GM18519 (cell line): Measurements from ENCODE around the gene NAB2.
"Not testable (repeated sequence)": the region's sequence is repeated elsewhere in the genome, so short reads cannot be mapped to it uniquely, and the experiment has no call there.

Experiments used
- ATAC-seq: cut with Tn5 transposase; IDR thresholded peaks from one replicate; pipeline ENCODE4 v1.9.1; 2021; ENCODE audit warnings: mild to moderate bottlenecking, moderate library complexity; ENCODE audit not compliant: unreplicated experiment, low FRiP score

NAB2 gene, protein sequence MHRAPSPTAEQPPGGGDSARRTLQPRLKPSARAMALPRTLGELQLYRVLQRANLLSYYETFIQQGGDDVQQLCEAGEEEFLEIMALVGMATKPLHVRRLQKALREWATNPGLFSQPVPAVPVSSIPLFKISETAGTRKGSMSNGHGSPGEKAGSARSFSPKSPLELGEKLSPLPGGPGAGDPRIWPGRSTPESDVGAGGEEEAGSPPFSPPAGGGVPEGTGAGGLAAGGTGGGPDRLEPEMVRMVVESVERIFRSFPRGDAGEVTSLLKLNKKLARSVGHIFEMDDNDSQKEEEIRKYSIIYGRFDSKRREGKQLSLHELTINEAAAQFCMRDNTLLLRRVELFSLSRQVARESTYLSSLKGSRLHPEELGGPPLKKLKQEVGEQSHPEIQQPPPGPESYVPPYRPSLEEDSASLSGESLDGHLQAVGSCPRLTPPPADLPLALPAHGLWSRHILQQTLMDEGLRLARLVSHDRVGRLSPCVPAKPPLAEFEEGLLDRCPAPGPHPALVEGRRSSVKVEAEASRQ

DNA sequence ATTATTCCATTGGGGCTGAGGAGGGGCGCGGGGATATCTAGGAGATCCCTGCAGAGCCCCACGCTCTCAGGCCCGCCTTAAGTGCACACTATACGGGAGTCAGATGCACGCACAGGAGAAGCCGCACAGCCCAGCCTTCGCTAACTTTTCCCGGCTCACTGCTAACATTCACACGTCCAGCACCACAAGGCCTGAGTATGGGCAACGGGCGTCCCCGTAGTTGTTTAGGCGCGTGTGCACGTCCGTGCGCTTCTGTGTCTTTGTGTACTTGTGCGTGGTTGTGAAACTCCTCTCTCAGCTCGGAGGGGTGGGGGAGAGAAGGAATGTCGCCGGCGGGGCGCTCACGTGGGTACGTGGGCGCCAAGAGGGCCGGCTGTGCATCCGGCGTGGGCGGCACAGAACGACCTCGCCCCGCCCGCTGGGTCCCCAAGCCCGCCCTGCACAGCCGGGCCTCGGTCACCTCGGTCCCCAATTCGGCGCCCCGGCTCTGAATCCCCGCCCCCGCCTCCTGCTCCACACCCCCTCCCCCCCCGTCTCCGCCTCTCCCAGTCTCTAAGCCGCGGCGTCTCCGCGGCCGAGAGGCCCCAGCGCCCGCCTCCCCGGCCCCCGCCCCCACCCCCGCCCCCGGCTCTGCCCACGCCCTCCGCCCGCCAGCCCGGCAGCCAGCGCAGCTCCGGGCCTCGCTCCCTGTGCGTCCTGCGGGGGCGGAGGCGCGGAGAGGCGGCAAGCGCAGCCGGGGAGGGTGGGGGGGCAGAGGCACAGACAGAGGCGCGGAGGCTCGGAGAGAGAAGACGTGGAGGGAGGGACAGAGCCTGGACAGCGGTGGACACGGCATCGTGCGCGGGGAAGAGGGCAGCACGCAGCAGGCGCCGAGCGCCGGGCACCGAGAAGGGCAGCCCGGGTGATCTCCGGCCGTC is at the start of gene NAB2:
Gene NAB2 (plus strand): TSS at position 761 of the 917 bp plus-strand sequence. CDS start 158 bp downstream, outside the sequence.
- ATAC-seq = no peak

DNA sequence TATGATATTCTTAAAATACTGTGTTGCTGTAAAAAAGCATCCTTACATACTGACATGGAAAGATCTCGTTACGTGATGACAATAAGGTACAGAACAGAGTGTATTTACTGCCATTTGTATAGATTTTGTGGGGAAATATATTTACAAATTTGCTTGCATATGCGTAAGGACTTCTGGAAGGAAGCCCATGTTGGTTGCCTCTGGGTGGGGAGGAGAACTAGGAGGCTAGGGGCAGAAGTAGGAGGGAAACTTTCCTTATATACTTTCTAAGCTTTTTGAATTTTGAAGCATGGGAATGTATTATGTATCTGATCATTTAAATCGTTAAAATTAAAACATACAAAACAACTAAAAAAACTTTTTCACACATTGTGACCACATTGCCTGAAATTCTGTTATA is 48.7 kb upstream of the NAB2 start:
- ATAC-seq = no peak

DNA sequence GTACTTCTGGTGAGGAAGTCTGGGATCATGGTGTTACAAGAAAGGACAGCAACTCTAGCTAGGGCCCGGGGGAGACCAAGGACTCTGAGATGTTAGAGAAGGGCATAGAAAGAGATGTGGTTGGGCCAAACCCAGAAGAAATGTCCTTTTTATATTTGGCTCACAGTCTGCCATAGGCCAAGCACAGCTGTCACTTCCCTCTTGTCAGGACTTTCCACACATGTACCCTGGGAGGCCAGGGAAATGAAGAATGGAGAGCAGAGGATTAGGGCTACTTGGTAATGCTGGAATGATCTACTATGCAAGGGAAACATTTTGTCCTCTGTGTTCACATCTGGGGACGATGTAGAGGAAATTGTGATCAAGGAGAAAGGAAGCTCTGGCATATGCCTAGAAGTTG is 48.2 kb upstream of the NAB2 start:
- ATAC-seq = no peak

DNA sequence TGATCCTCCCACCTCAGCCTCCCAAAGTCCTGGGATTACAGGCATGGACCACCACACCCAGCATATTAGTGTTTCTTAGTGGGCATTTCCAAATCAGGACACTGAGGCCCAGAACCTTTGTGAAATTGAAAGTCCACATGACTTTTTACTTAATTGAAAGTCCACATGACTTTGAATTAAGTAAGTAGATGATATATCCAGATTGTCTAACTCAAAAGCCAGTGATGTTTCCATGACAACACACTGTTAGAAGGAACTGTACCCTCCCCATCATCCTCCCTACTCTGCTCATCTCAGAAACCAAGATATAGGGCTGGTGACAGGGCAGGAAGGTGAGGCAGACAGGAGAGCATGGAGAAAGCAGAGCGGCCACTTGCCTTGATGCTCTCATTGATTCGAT is 46.2 kb upstream of the NAB2 start:
- no peak for ATAC-seq

DNA sequence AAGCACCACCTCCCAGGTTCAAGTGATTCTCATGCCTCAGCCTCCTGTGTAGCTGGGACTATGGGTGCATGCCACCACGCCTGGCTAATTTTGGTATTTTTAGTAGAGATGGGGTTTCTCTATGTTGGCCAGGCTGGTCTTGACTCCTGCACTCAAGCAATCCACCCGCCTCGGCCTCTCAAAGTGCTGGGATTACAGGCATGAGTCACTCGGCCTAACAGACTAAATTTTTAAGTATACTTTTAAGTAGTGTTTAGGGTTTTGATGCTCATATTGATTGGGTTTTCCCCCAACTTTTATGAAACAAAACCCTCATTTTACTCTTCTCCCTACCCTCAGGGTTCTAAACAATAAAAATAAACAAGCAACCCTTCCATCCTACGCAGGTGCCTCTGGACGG is 44.4 kb upstream of the NAB2 start:
- no peak for ATAC-seq

DNA sequence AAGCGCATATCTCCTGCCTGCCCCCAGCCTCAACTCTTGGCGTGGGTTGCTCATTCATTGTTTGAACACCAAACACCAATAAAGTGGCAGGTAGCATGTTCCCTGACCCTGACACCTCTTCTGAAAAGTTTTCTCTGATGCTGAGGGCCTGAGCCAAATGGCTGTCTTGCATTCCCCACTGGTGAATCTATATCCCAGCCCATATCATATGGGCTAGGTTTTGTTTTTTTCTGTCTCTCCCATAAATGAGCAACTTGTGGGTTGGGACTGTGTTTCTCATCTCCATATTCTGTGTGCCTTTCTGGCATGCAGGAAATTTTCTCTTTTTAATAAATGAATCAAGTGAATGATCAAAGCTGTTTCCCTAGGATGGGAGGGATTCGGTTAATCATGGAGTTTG is 44.0 kb upstream of the NAB2 start:
- no peak for ATAC-seq

DNA sequence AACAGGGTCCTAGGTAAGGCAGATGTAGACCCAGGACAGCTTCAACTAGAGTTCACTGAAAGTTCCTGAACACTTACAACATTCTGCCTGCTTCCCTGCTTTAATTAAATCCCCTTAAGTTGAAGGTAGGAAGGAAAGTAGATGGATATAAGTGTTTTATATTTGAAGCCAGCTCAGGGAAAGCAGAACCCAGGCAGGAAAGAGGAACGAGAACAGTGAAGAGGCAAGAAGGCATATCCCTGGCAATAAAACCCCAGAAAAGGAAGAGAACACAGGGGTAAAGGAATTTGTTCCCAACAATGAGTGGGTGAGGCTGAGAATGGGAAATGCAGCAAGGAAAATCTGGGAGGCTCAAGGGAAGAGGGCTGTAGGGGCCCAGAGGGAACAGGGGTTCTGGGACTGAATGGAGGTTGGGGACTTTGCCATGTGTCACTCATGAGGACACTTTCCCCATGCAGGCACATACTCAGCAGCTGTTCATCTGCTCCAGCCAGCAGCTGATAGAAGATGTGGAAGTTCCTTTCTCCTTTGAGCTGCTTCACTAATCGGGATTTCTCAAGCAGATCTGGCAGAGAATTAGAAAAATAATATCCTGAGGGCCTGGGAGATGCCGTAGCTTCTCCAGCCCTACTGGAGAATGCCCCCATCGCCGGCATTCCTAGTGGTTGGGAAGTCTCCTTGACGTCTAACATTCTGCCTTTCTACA is 42.7 kb upstream of the NAB2 start:
- ATAC-seq = no peak

DNA sequence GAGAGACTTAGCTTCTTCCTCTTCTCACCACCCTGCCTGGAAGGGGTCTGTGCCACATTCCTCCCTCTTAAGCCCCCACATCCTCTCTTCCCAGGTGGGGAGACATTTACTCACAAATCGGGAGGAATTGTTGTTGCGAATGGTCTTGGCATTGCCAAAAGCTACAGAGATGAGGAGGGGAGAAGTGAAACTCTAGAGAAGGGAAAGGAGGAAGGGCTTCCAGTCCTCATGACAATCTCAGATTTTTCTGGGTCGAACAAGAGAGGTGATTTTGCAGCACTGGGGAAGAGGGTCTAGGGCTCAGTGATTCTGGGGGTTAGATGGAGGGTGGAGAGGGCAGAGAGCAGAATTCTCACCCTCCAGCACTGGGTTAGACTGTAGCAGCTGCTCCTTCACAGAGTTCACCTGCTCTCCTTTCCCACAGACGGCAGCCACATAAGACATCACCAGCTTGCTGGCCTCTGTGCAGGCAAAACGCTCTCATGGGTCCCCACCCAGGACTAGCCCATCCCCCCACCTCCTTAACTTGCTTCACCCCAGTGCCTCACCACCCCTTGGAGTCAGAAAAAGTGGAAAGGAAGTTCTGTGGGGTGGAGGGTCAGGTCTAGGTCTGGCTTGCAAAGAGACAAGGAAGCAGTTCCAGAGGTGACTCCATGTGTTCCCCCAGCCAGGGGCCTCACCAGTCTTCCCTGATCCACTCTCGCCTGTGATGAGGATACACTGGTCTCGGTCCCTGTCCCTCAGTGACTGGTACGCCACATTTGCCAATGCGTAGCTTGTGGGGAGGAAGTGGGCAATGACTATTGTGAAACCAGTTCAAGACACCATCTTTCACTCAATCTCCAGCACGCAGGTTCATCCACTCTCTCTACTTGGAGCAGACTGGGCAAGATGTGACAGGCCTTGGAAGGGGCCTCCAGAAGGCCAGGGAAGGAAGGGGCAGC is 41.7 kb upstream of the NAB2 start:
- no peak for ATAC-seq

DNA sequence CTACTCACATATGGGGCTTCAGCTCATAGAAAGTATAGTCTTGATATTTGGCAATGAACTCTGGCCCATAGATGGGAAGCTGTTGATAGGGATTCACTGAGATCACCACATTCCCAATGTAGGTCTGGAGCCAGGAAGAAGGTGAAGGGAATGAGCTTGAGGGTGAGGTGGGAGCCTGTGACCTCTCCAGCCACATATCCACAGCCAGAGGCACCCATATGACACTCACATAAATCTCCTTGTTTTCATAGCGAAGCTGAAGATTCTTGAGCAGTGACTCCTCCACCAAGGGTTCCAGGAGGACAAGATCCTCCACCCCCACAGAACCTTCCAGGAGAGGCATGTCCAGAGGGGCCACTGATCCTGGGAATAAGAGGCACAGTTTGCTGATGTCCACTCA is 40.9 kb upstream of the NAB2 start:
- ATAC-seq = no peak

DNA sequence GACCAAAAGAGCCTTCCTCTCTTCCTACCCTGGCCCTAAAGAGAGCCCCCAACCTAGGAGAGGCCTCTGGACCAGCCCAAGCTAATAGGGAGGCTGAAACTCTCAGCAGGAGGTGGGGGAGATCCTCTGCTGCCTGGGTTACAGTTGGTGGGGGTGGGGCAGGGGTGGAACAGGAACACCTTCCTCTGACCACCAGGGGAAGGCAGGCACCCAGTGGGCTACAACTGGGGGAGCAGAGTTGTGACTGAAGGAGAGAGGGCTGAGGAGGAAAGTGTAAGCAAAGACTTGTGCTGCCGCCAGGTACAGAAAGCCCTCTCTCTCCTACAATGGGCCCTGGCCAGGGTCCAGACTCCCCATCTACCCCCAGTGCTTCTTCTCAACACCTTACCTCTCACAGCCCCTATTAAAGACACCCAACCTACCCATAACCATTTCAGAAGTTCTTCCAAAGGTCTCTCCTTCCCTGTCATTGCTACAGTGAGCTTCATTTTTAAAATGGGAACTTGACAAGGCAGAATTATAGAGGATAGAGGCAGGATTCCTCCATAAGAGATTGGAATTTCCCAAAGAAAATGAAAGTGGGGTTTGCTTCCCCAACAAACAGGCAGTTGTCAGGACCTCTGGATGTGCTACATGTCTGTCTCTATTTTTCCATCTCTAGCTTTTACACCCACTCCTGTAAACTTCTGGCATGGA is 40.3 kb upstream of the NAB2 start:
- ATAC-seq = no peak

DNA sequence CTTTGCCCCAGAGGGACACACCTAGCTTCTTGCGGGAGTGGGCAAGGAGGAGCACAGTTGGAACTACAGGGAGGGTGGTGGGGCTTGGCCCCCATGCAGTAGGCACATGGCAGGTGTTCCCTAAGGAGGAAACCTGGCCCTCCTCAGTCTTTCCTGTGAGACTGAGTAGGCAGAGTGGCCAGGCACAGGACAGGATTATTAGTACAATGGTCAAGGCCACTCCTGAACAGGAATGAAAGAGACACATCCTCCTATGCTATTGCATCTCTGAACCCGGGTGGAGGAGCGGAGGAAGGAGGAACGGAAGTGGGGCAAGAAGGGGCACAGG is 39.8 kb upstream of the NAB2 start:
- ATAC-seq = no peak

DNA sequence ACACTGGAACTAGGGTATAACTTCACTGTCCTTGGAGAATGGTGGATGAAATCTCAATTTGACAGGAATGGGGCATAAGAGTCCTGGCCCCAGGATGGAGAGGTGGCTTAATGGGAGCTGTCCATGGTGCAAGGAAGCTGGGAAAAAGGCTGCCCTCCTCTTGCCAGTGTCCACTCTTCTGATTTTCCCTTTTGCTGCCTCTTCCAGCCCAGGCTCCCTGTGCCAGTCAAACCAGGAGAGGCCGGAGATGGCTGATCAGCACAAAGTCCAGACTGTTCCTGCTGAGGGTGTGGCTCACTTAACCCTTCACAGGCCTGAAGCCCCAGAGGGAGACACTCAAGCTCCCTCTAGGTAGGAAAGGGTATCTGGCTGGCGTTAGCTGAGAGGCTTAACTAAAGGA is 39.0 kb upstream of the NAB2 start, which contains the start of gene MYO1A:
Gene MYO1A (minus strand): TSS at position 240 of the 400 bp plus-strand sequence. CDS start 1,806 bp downstream, outside the sequence.
- ATAC-seq = no peak

DNA sequence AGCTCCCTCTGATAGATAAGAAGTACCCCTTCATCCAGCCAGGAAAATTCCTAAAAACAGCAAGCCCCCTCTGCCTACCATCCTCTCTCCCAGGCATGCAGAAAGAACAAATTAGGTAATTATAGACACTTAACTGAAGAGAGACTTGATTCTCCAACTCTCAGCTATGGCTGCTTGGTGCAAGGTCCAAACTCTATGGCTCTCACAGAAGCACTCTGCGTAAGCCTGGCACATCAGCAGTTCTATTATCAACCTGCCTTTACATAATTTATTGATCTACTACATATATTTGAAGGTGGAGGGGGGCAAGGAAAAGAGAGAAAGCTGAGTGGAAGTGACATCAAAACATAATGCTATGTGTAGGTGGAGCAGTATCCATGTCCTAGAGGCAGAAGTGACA is 37.9 kb upstream of the NAB2 start:
- no peak for ATAC-seq

DNA sequence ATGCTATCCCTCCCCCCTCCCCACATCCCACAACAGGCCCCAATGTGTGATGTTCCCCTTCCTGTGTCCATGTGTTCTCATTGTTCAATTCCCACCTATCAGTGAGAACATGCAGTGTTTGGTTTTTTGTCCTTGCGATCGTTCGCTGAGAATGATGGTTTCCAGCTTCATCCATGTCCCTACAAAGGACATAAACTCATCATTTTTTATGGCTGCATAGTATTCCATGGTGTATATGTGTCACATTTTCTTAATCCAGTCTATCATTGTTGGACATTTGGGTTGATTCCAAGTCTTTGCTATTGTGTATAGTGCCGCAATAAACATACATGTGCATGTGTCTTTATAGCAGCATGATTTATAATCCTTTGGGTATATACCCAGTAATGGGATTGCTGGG is 35.8 kb upstream of the NAB2 start:
- ATAC-seq = not testable (repeated sequence)

DNA sequence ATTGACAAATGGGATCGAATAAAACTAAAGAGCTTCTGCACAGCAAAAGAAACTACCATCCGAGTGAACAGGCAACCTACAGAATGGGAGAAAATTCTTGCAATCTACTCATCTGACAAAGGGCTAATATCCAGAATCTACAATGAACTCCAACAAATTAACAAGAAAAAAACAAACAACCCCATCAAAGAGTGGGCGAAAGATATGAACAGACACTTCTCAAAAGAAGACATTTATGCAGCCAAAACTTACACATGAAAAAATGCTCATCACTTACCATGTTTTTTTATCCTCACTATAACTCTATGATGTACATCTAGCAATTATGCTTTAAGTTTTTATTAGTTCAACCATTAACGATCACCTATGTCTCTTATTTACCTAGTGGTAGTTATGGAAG is 35.0 kb upstream of the NAB2 start:
- not testable (repeated sequence) for ATAC-seq

DNA sequence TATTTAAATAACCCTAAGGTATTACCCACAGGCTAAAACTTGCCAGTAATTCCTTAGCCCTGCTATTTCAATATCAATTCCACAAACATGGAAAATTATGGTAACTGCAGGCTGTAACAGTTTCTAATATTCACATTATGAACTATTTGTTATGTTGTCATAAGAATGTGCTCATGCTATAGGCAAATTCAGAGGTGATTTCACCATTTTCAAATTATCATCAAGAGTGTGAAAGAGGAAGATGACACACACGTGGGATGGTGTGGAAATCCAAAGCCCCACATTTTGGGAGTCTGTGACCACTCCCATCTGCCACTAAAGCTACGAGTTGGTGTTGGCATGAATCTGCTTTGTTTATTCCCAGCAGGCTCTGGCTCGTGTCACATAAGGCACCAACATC is 33.1 kb upstream of the NAB2 start:
- no peak for ATAC-seq

DNA sequence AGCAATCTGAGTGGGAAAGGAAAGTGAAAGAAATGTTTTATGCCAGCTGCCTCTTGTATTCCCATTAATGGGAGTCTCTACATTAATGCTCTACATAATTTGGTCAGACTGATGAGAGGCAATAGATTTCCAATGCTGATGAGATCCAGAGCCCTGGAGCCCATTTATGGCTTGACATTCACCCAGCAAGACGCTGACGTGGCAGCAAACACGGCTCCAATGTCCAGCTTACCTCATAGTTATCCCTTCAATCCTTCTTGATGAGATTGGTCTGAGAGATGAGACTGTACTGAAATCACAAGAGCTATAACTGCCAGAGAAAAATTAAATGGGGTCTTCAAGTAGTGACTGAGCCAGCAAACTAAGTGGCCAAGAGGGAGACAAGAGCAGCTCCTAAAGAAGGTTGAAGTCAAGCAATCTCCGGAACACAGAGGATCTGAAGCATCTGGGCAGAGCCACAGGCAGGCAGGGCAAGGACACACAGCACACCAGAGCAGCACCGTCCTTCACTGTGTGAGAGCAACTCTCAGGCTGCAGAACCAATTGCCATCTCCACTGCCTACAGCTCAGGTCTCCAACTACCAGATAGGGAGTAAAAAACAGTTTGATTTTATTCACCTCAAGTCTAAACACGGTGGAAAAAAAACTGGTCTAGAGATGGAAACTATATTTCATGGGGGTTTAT is 31.7 kb upstream of the NAB2 start:
- ATAC-seq = no peak

DNA sequence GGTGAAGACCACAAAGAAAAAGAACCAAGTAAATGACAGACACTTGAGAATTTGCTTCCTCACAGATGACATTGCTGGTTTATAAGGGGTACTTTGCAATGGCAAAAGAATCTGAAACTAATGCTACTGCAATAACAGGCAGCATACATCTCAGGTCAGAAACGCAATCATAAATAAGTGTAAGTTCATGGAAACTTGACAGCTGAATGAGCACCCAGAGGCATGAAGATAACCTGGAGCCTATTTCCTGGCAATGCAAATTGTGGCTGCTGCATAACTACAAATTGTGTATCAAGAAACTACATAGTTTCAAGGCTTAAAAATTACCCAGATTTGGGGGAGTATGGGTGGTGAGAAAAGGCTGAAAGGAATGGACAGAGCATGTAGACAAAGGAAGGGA is 30.5 kb upstream of the NAB2 start:
- ATAC-seq = no peak
